ENCODE results near the gene C2orf72. TPM values are rescaled to one million over a fixed set of nuclear protein-coding genes. Genes with fewer than 3 reads are reported as not detected.

C2orf72 gene
- total and polyA plus RNA-seq, 2 donors (not counting 3 experiments of a cell fraction or from before 2014, with no cell fraction given): 0.01 to 0.11 TPM

DNA sequence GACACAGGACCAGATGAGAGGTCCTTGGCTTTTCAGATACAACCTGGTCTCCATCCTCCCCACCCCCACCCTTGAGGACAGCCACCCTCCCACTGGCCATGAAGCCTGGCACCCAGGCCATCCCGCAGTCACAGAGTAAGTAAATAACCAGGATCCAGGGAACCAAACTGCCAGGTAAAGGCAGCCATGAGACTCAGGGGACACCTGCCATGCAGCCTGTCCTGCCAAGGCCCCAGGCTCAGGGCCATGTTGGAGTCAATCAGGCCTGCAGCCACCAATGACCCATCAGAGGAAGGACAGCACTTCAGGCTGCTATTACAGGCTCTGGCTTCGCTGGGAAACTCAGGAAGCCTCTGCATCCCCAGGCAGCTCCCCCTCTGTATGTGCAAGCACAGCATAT lies 25.8 kb upstream of the C2orf72 start:
- intact Hi-C loops (cut with micrococcal nuclease) (no loop called here), dilution Hi-C loops (cut with MboI; ENCODE audit: extremely low pct_ligation_motif_present, low sequenced_read_pairs) (no loop called here)
- TF ChIP-seq, protein P1, sequence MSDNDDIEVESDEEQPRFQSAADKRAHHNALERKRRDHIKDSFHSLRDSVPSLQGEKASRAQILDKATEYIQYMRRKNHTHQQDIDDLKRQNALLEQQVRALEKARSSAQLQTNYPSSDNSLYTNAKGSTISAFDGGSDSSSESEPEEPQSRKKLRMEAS (IDR thresholded peaks at IDR 0.05; ENCODE audit: insufficient read depth, insufficient read length): no peak
- TF ChIP-seq GATA2 (IDR thresholded peaks at IDR 0.05; ENCODE audit: insufficient read depth, insufficient read length, low read depth, low read length) (no peak), FOS (IDR thresholded peaks at IDR 0.05; ENCODE audit: borderline replicate concordance, insufficient read depth, low read length) (no peak), EZH2 (IDR thresholded peaks at IDR 0.05; ENCODE audit: borderline replicate concordance, low read depth, low read length, severe bottlenecking) (no peak), JUN (IDR thresholded peaks at IDR 0.05; ENCODE audit: borderline replicate concordance, insufficient read depth, insufficient read length, low read depth) (no peak), POLR2A (IDR thresholded peaks at IDR 0.05; ENCODE audit: low read depth, low read length) (no peak), MYC (IDR thresholded peaks at IDR 0.05; ENCODE audit: low read depth, low read length) (no peak), POLR2AphosphoS5 (IDR thresholded peaks at IDR 0.05; ENCODE audit: insufficient read depth, low read depth, low read length) (no peak)
- TF ChIP-seq, protein P2, sequence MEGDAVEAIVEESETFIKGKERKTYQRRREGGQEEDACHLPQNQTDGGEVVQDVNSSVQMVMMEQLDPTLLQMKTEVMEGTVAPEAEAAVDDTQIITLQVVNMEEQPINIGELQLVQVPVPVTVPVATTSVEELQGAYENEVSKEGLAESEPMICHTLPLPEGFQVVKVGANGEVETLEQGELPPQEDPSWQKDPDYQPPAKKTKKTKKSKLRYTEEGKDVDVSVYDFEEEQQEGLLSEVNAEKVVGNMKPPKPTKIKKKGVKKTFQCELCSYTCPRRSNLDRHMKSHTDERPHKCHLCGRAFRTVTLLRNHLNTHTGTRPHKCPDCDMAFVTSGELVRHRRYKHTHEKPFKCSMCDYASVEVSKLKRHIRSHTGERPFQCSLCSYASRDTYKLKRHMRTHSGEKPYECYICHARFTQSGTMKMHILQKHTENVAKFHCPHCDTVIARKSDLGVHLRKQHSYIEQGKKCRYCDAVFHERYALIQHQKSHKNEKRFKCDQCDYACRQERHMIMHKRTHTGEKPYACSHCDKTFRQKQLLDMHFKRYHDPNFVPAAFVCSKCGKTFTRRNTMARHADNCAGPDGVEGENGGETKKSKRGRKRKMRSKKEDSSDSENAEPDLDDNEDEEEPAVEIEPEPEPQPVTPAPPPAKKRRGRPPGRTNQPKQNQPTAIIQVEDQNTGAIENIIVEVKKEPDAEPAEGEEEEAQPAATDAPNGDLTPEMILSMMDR (IDR thresholded peaks at IDR 0.05; ENCODE audit: extremely low read depth in 1 of 2, insufficient read depth in 1 of 2, low read depth in 1 of 2, low read length in 2 of 2): no peak
- no peak for DNase-seq (ENCODE audit: low read depth, low spot score)
- no peak for FAIRE-seq
- CTCF ChIA-PET: interaction anchor here (1.0 kb wide), 1 partner anchor 11 kb away, joined by 3 read pairs; no protein-coding TSS in a partner anchor
- H4K20me1 ChIP-seq (replicated peaks; ENCODE audit: control insufficient read depth, extremely low read depth, insufficient read depth, low read length): no peaks in the 10 kb centered on the region
- H3K79me2 ChIP-seq (ENCODE audit: control insufficient read depth, insufficient read depth, low read length): no peaks in the 10 kb centered on the region
- no peak overlapping the region for H2AFZ ChIP-seq (ENCODE audit: low read depth, low read length)
- BruUV-seq (replicated peaks): no TSS peak
- no peaks in the 10 kb centered on the region for H3K9me1 ChIP-seq (replicated peaks; ENCODE audit: control insufficient read depth, extremely low read depth, insufficient read depth, low read length)
- no peak overlapping the region for H3K4me3 ChIP-seq (replicated peaks in 1 of 3; ENCODE audit: insufficient read depth in 1 of 3, low read depth in 1 of 3, low read length in 3 of 3)
- H3K9ac ChIP-seq (replicated peaks; ENCODE audit: extremely low read depth, insufficient read depth, low read length): no peak overlapping the region
- H3K9me3 ChIP-seq (replicated peaks; ENCODE audit: control insufficient read depth, insufficient read depth, low read length): no peaks in the 10 kb centered on the region
- peaks cover 7 to 9% of the 10 kb centered on the region in 2 experiments for H3K27me3 ChIP-seq (ENCODE audit: control insufficient read depth in 2 of 2, insufficient read depth in 2 of 2, low read length in 2 of 2)
- POLR2A ChIA-PET: no interaction called here
- no peak overlapping the region for H3K4me2 ChIP-seq (ENCODE audit: insufficient read depth, low read length)
- H3K4me1 ChIP-seq (ENCODE audit: control insufficient read depth, extremely low read depth, insufficient read depth, low read length): no peaks in the 10 kb centered on the region
- H3K36me3 ChIP-seq (ENCODE audit: control insufficient read depth in 2 of 2, extremely low read depth in 1 of 2, insufficient read depth in 2 of 2, low read length in 2 of 2): no peaks in the 10 kb centered on the region
- no peak overlapping the region for H3K27ac ChIP-seq (ENCODE audit: insufficient read depth, low read depth, low read length)

All from endothelial cell of umbilical vein (primary cell).